Upper lobe of left lung (tissue), 6 donors: ENCODE measurements around the gene TSPAN16. TPM values are rescaled to one million over a fixed set of nuclear protein-coding genes. Genes with fewer than 3 reads are reported as not detected.

Source experiments
- ATAC-seq, 2 donors: fragments of 200-7000 bp; cut with Tn5 transposase; one replicate each; pipeline ENCODE4 v1.9.1; 2022; ENCODE audit warnings: mild to moderate bottlenecking in 2 of 2, moderate library complexity in 2 of 2; ENCODE audit not compliant: low FRiP score in 2 of 2
- DNase-seq, 2 donors: peaks; one replicate each; pipeline ENCODE4 v3.0.0-alpha.2; 2019 to 2020
- H3K27ac ChIP-seq, 4 donors: fragments of 200-600 bp; sonication (generic); one replicate each; pipeline ENCODE4 v1.5.1; 2016 to 2019
- H3K27me3 ChIP-seq, 4 donors: fragments of 200-600 bp; sonication (generic); one replicate each; pipeline ENCODE4 v1.5.1; 2017 to 2019
- H3K36me3 ChIP-seq, 4 donors: fragments of 200-600 bp; sonication (generic); one replicate each; pipeline ENCODE4 v1.5.1; 2016 to 2019
- H3K4me1 ChIP-seq, 4 donors: fragments of 200-600 bp; sonication (generic); one replicate each; pipeline ENCODE4 v1.5.1; 2018 to 2019
- H3K4me3 ChIP-seq, 4 donors: fragments of 200-600 bp; sonication (generic); one replicate each; pipeline ENCODE4 v1.5.1; 2017 to 2019; ENCODE audit warnings: mild to moderate bottlenecking in 2 of 4, moderate library complexity in 1 of 4
- H3K9me3 ChIP-seq, 4 donors: fragments of 200-600 bp; sonication (generic); one replicate each; pipeline ENCODE4 v1.5.1; 2018 to 2019
- EP300 ChIP-seq, 4 donors: sonication (generic); formaldehyde crosslinking; IDR thresholded peaks; one replicate each; pipeline ENCODE4 v1.5.1; 2017; ENCODE audit warnings: antibody characterized with exemption in 4 of 4, control low read depth in 2 of 4
- POLR2A ChIP-seq, 4 donors: fragments of 450-650 bp; IDR thresholded peaks; one replicate each; pipeline ENCODE4 v1.5.1; 2016 to 2017; ENCODE audit warnings: antibody characterized with exemption in 4 of 4, mild to moderate bottlenecking in 2 of 4
- POLR2AphosphoS5 ChIP-seq, 2 donors: sonication (generic); formaldehyde crosslinking; IDR thresholded peaks; one replicate each; pipeline ENCODE4 v1.5.1; 2017; ENCODE audit warnings: antibody characterized with exemption in 2 of 2
- WGBS, 2 donors: methylation state at CpG; one replicate each; pipeline ENCODE4 v1.1.5; 2017 to 2018; 5-methylcytosine and 5-hydroxymethylcytosine counted together
- total RNA-seq, 6 donors: library from RNA; depleted of rRNA in 4 of 6; stranded (reverse); fragments of >200 nt in 4 of 6; gene quantifications; one replicate each; pipeline versions ENCODE4 v1.1.0 to v1.2.1, GENCODE V29; 2016 to 2021
- TF ChIP-seq, protein P1 (sequence below), 6 experiments: fragments of 450-650 bp in 4 of 6; fragments of 200-600 bp in 2 of 6; sonication (generic) in 2 of 6; IDR thresholded peaks; one replicate each; pipeline ENCODE4 v1.5.1; 2016 to 2019; ENCODE audit warnings: antibody characterized with exemption in 6 of 6
- donor health status: DM: no; HTN: no; CAD: no; lungs with moderate emphysema.
- donor health status: DM: no; HTN: yes; CAD: no; lungs with severe emphysema.

The TSPAN16 gene
- total RNA-seq, 6 donors from 2014 or later = not detected

DNA sequence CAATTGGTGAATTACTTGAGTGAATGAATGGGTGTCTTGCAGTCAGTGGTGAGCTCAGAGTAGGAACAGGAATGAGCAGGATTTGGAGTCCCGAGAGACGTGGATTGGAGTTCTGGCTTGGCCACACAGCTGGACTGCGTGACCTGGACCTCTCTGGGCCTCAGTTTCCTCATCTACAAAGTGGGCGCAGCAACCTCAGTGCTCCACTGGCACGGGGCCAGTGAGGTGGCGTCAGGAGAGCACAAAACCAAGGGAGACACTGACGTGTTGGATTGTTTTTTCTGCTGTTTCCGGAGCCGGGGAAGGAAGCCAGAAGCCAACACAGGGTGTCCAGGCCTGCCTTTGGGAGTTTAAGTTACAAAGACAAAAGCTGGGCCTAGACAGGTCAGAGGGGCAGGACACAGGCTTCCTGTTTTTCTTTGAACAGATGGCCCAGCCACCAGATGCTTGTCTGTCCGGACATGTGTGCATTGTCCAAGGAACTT, 27.1 kb upstream of the TSPAN16 start:
- H3K4me3 ChIP-seq = no peak overlapping the region
- peak in 1 of 2 donors; percentile 59 for DNase-seq
- peaks cover 27 to 41% (median 31%) of the 10 kb centered on the region in 4 donors for H3K4me1 ChIP-seq
- H3K9me3 ChIP-seq = no peaks in the 10 kb centered on the region
- ATAC-seq = peak; percentile 53 to 76
- H3K36me3 ChIP-seq = no peaks in the 10 kb centered on the region
- TF ChIP-seq, protein P1, sequence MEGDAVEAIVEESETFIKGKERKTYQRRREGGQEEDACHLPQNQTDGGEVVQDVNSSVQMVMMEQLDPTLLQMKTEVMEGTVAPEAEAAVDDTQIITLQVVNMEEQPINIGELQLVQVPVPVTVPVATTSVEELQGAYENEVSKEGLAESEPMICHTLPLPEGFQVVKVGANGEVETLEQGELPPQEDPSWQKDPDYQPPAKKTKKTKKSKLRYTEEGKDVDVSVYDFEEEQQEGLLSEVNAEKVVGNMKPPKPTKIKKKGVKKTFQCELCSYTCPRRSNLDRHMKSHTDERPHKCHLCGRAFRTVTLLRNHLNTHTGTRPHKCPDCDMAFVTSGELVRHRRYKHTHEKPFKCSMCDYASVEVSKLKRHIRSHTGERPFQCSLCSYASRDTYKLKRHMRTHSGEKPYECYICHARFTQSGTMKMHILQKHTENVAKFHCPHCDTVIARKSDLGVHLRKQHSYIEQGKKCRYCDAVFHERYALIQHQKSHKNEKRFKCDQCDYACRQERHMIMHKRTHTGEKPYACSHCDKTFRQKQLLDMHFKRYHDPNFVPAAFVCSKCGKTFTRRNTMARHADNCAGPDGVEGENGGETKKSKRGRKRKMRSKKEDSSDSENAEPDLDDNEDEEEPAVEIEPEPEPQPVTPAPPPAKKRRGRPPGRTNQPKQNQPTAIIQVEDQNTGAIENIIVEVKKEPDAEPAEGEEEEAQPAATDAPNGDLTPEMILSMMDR (IDR thresholded peaks at IDR 0.05) = no peak
- TF ChIP-seq POLR2A (IDR thresholded peaks at IDR 0.05) = no peak
- peak in 3 of 4 donors; percentile 37 to 84 (median 39) for TF ChIP-seq EP300 (IDR thresholded peaks at IDR 0.05)
- TF ChIP-seq POLR2AphosphoS5 (IDR thresholded peaks at IDR 0.05) = peak; percentile 76 to 87
- H3K27me3 ChIP-seq = no peaks in the 10 kb centered on the region
- H3K27ac ChIP-seq = peak overlapping the region; percentile 66 to 97 (median 78)
- 39 to 54% methylated on average over 10 of the region's 10 CpGs for WGBS, 2 donors

DNA sequence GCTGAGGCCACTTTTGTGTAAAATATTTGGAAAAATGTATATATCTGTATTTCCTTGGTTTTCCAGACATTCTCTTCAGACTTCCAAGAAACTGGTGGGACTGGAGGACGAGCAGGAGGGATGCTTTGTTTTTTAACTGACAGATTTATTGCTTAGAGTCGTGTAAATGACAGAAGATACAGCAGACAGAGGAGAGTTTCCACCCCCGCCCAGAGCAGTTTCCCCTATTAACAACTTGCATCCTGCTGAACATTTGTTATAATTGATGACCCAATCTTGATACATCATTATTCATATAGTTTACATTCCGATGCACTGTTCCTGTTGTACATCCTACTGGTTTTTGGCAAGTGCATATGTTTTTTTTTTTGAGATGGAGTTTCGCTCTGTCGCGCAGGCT, 26.6 kb upstream of the TSPAN16 start:
- peaks cover 23 to 35% (median 29%) of the 10 kb centered on the region in 4 donors for H3K4me1 ChIP-seq
- H3K9me3 ChIP-seq = no peaks in the 10 kb centered on the region
- no peak for DNase-seq
- peak overlapping the region; percentile 66 to 97 (median 78) for H3K27ac ChIP-seq
- 30 to 39% methylated on average over 6 to 7 of the region's 7 CpGs for WGBS, 2 donors
- TF ChIP-seq, protein P1 (IDR thresholded peaks at IDR 0.05) = no peak
- TF ChIP-seq EP300 (IDR thresholded peaks at IDR 0.05) (no peak), POLR2AphosphoS5 (IDR thresholded peaks at IDR 0.05) (no peak), POLR2A (IDR thresholded peaks at IDR 0.05) (no peak)
- no peak for ATAC-seq
- no peaks in the 10 kb centered on the region for H3K36me3 ChIP-seq
- H3K4me3 ChIP-seq = no peak overlapping the region
- H3K27me3 ChIP-seq = no peaks in the 10 kb centered on the region

DNA sequence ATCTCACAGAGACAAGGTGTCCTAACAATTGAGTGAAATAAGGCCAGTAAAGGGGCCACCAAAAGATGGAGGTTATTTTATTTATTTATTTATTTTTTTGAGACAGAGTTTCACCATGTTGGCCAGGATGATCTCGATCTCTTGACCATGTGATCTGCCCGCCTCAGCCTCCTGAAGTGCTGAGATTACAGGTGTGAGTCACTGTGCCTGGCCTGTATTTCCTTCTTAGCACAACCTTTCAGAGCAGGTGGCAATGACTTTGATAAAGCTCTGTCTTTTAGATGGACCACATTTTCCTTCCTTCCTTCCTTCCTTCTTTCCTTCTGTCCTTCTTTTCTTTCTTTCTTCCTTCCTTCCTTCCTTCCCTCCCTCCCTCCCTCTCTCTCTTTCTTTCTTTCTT, 22.7 kb upstream of the TSPAN16 start:
- Histone ChIP-seq H3K4me3 (no peak overlapping the region), H3K9me3 (no peaks in the 10 kb centered on the region), H3K4me1 (peaks cover 5 to 11% (median 8%) of the 10 kb centered on the region in 4 donors), H3K27ac (no peak overlapping the region), H3K36me3 (no peaks in the 10 kb centered on the region), H3K27me3 (no peaks in the 10 kb centered on the region)
- DNase-seq = no peak
- TF ChIP-seq POLR2AphosphoS5 (IDR thresholded peaks at IDR 0.05) (no peak), POLR2A (IDR thresholded peaks at IDR 0.05) (no peak)
- ATAC-seq = no peak
- 57 to 69% methylated on average over 2 of the region's 2 CpGs for WGBS, 2 donors

DNA sequence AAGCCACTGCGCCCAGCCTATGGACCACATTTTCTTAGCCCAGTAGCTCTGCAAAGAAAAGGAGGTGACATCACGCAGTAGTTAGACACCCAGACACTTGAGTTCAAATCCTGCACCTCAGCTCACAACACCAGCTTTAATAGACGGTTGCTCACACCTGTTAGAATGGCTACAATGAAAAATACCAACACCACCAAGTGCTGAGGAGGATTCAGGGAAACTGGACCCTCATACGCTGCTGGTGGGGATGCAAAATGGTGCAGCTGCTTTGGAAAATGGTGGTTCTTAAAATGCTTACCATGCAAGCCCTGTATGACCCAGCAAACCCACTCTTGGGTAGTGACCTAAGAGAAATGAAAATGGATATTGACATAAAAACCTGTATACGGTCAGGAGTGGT, 22.0 kb upstream of the TSPAN16 start:
- TF ChIP-seq EP300 (IDR thresholded peaks at IDR 0.05) (no peak), POLR2A (IDR thresholded peaks at IDR 0.05) (no peak), POLR2AphosphoS5 (IDR thresholded peaks at IDR 0.05) (no peak)
- TF ChIP-seq, protein P1 (IDR thresholded peaks at IDR 0.05) = no peak
- Histone ChIP-seq H3K4me1 (peaks cover 0 to 8% (median 3%) of the 10 kb centered on the region in 4 donors), H3K9me3 (no peaks in the 10 kb centered on the region), H3K27me3 (no peaks in the 10 kb centered on the region), H3K27ac (no peak overlapping the region), H3K4me3 (no peak overlapping the region), H3K36me3 (no peaks in the 10 kb centered on the region)
- no peak for DNase-seq
- ATAC-seq = no peak
- 77 to 84% methylated on average over 5 of the region's 5 CpGs for WGBS, 2 donors

DNA sequence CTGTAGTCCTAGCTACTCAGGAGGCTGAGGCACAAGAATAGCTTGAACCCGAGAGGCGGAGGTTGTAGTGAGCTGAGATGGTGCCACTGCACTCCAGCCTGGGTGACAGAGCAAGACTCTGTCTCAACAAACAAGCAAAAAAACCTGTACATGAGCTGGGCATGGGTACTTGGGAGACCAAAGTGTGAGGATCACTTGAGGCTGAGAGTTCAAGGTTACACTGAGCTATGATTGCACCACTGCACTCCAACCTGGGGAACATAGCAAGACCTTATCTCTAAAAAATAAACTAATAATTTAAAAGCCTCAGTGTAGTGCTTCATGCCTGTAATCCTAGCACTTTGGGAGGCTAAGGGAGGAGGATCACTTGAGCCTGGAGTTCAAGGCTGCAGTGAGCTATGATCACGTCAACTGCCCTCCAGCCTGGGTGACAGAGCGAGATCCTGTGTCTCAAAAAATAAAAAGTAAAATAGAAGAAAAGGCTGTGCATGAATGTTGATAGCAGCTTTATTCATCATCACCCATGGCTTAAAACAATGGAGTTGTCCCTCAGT, 21.4 kb upstream of the TSPAN16 start:
- DNase-seq = no peak
- Histone ChIP-seq H3K4me3 (no peak overlapping the region), H3K27me3 (no peaks in the 10 kb centered on the region), H3K27ac (no peak overlapping the region), H3K4me1 (peaks cover under 1 to 10% (median 5%) of the 10 kb centered on the region in 4 donors), H3K9me3 (no peaks in the 10 kb centered on the region), H3K36me3 (no peaks in the 10 kb centered on the region)
- 72% methylated on average over 4 of the region's 4 CpGs for WGBS, 2 donors
- no peak for TF ChIP-seq EP300 (IDR thresholded peaks at IDR 0.05)
- TF ChIP-seq POLR2A (IDR thresholded peaks at IDR 0.05) = no peak
- TF ChIP-seq, protein P1 (IDR thresholded peaks at IDR 0.05) = no peak
- no peak for TF ChIP-seq POLR2AphosphoS5 (IDR thresholded peaks at IDR 0.05)
- ATAC-seq = no peak
